Brain pericyte (primary cell): Measurements from ENCODE around the gene KRTAP2-2.
"Not testable (repeated sequence)": the region's sequence is repeated elsewhere in the genome, so short reads cannot be mapped to it uniquely, and the experiment has no call there.

Experiments used
- DNase-seq: peaks from one replicate; pipeline ENCODE4 v3.0.0-alpha.2; 2012; ENCODE audit warnings: low read depth, low spot score

The KRTAP2-2 gene

GRCh38 chr17:41055130-41055529 is at the start of gene KRTAP2-2:
TSS of gene KRTAP2-2 (minus strand) at chr17:41055230. CDS start at chr17:41055211, 19 bp downstream.
- DNase-seq: not testable (repeated sequence)

GRCh38 chr17:41104386-41105038 is 49.5 kb upstream of the KRTAP2-2 start:
- not testable (repeated sequence) for DNase-seq

- no peak for DNase-seq
These were observed 48.9 kb upstream of the KRTAP2-2 start for GRCh38 chr17:41103896-41104295.

GRCh38 chr17:41101586-41102259 is 46.7 kb upstream of the KRTAP2-2 start, which contains the start of gene KRTAP4-16:
TSS of gene KRTAP4-16 (minus strand) at chr17:41102209. CDS start at chr17:41102209, 0 bp downstream.
- DNase-seq: no peak

GRCh38 chr17:41099682-41100480 is 44.9 kb upstream of the KRTAP2-2 start:
- DNase-seq: not testable (repeated sequence)

- DNase-seq: no peak
These were observed 43.5 kb upstream of the KRTAP2-2 start for GRCh38 chr17:41098481-41098880.

- no peak for DNase-seq
These were observed 43.0 kb upstream of the KRTAP2-2 start, which contains the start of gene KRTAP4-8 for GRCh38 chr17:41098042-41098441. TSS of gene KRTAP4-8 (minus strand) at chr17:41098142. CDS start at chr17:41098084, 58 bp downstream.

GRCh38 chr17:41096055-41096454 is 41.0 kb upstream of the KRTAP2-2 start:
- no peak for DNase-seq

- DNase-seq: not testable (repeated sequence)
These were observed 33.8 kb upstream of the KRTAP2-2 start for GRCh38 chr17:41088760-41089352.

- not testable (repeated sequence) for DNase-seq
These were observed 29.2 kb upstream of the KRTAP2-2 start, which contains the start of gene KRTAP4-7 for GRCh38 chr17:41084100-41084856. TSS of gene KRTAP4-7 (plus strand) at chr17:41084150. CDS start at chr17:41084207, 57 bp downstream.

GRCh38 chr17:41083427-41083826 is 28.4 kb upstream of the KRTAP2-2 start:
- not testable (repeated sequence) for DNase-seq

- DNase-seq: no peak
These were observed 27.6 kb upstream of the KRTAP2-2 start for GRCh38 chr17:41082626-41083025.

- DNase-seq: no peak
These were observed 21.8 kb upstream of the KRTAP2-2 start for GRCh38 chr17:41076788-41077187.

- no peak for DNase-seq
These were observed 18.6 kb upstream of the KRTAP2-2 start for GRCh38 chr17:41073676-41074075.

- no peak for DNase-seq
These were observed 16.8 kb upstream of the KRTAP2-2 start for GRCh38 chr17:41071606-41072360.

- no peak for DNase-seq
These were observed 14.0 kb upstream of the KRTAP2-2 start for GRCh38 chr17:41069031-41069430.

- DNase-seq: no peak
These were observed 12.3 kb upstream of the KRTAP2-2 start for GRCh38 chr17:41067281-41067680.

GRCh38 chr17:41065829-41066624 is 11.0 kb upstream of the KRTAP2-2 start, which contains the start of gene KRTAP2-4:
TSS of gene KRTAP2-4 (minus strand) at chr17:41065879. CDS start at chr17:41065845, 34 bp downstream.
- DNase-seq: no peak
